Activated naive CD4-positive, alpha-beta T cell treated with anti-CD3 and anti-CD28 coated beads, Interleukin-2, amount 50 U/mL, for 72 hours (primary cell): Measurements from ENCODE around the gene TRNAU1AP. TPM values are rescaled to one million over a fixed set of nuclear protein-coding genes. Genes with fewer than 3 reads are reported as not detected.
"Not testable (repeated sequence)": the region's sequence is repeated elsewhere in the genome, so short reads cannot be mapped to it uniquely, and the experiment has no call there.

Source experiments
- ATAC-seq, 2 donors: fragments of 150-1000 bp; cut with Tn5 transposase; 2 replicates each; pipeline ENCODE4 v1.10.0; 2021; ENCODE audit warnings: mild to moderate bottlenecking in 2 of 2, moderate library complexity in 2 of 2
- DNase-seq, 2 donors: peaks; one replicate each; pipeline ENCODE4 v3.0.0; 2021 to 2022; ENCODE audit warnings: low spot score in 2 of 2
- H3K27ac Mint-ChIP-seq, 2 donors: one replicate each; pipeline ENCODE4 v1.8.0; 2022; ENCODE audit warnings: mild to moderate bottlenecking in 2 of 2, mixed read lengths in 2 of 2
- H3K36me3 Mint-ChIP-seq, 2 donors: one replicate each; pipeline ENCODE4 v1.8.0; 2022; ENCODE audit warnings: mixed read lengths in 2 of 2
- H3K9me3 Mint-ChIP-seq, 2 donors: one replicate each; pipeline ENCODE4 v1.8.0; 2022; ENCODE audit warnings: mixed read lengths in 2 of 2
- total RNA-seq, 2 donors: library from RNA; stranded (reverse); gene quantifications; one replicate each; pipeline ENCODE4 v1.2.3, GENCODE V29; 2022

The TRNAU1AP gene
- total RNA-seq, 2 donors from 2014 or later: 64.8 to 73.4 TPM

DNA sequence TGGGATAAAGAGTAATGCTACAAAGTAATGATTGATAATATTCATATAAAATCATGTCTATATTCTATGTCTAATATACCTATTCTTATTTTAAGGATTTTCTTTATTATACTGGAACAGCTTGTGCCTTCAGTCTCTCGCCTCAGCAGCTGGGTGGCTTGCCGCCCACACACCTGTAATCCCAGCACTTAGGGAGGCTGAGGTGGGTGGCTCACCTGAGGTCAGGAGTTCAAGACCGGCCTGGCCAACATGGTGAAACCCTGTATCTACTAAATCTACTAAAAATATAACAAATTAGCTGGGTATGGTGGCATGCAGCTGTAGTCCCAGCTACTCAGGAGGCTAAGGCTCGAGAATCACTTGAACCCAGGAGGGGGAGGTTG is 7.6 kb upstream of the TRNAU1AP start:
- Mint-ChIP-seq H3K9me3 (no peaks in the 10 kb centered on the region), H3K27ac (peak overlapping the region in 1 of 2 donors; percentile 60), H3K36me3 (no peaks in the 10 kb centered on the region)
- no peak for DNase-seq
- no peak for ATAC-seq

DNA sequence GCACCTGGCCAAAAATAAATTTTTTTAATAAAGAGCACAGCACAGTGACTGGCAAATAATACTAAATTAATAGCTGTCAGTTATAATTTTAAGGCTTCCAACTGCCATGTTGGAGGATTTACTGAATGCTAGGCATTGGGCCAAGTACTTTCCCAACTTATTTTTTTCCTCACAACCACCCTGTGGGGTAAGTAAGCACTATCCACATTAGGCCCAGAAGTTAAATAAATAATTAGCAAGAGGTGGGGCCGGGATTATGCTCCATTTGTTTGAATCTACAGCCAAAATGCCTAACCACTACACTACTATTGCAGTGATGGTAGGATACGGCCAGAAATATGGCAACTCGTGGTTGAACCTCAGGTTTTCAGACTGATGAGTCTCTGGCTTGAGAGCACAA is 4.6 kb upstream of the TRNAU1AP start:
- DNase-seq: no peak
- no peak overlapping the region for H3K27ac Mint-ChIP-seq
- peaks cover 6% of the 10 kb centered on the region in 2 donors for H3K36me3 Mint-ChIP-seq
- H3K9me3 Mint-ChIP-seq: no peaks in the 10 kb centered on the region
- ATAC-seq: no peak

DNA sequence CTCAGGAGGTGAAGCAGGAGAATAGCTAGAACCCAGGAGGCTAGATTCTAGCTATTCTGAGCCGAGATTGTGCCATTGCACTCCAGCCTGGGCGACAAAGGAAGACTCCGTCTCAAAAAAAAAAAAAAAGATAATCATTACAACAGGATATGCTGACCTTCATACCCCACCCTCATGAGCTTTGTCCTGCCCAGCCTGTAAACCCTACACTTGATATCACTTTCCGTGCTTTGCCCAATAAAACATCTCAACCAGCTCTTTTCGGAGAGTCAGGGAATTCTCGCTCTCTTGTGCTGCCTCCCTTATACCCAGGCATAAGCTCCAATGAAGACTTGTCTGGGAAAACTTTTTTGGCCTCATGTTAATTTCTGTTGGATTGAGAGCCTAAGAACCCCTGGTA is 1.5 kb upstream of the TRNAU1AP start:
- no peak overlapping the region for H3K27ac Mint-ChIP-seq
- no peak for ATAC-seq
- DNase-seq: no peak
- peaks cover 13 to 24% of the 10 kb centered on the region in 2 donors for H3K36me3 Mint-ChIP-seq
- H3K9me3 Mint-ChIP-seq: no peaks in the 10 kb centered on the region

DNA sequence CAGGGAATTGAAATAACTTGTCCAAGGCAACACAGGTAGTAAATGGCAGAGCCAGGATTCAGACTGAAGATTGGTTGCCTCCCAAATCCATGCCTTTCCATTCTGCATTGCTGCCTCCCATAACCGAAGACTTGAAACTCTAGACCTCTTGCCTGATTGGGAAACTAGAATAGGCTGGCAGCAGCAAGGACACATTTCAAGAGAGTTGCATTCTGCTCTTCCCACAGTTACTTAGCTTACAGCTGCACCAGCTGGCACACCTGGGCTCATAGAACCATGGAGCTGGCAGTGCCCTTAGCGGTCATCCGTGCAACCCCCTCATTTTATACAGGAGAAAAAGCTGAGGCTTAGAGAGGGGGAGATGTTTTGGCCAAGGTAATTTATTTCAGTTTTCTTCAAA is 8.0 kb downstream of the TRNAU1AP start:
- Mint-ChIP-seq H3K27ac (peak overlapping the region in 1 of 2 donors; percentile 69), H3K36me3 (peaks cover 4 to 9% of the 10 kb centered on the region in 2 donors), H3K9me3 (no peaks in the 10 kb centered on the region)
- ATAC-seq: no peak
- DNase-seq: no peak

DNA sequence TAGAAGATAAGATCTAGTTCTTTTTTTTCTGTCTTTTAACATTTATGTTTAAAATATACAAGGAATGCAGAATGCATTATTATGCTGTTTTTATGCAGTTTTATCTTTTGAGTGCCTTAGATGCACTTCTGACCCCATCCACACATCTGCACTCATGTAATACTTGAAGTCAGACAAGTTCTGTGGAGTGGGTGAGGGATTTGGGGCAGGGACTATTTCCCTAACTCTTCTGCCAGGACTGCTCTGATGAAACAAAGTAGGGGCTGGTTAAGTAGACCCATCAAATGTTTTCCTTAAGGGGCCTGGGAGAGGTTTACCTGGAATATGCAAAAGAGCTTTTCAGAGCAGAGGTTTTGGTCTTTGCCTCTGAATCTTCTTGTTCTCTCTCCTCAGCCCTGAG is 11.4 kb downstream of the TRNAU1AP start:
- no peaks in the 10 kb centered on the region for H3K9me3 Mint-ChIP-seq
- H3K27ac Mint-ChIP-seq: no peak overlapping the region
- DNase-seq: no peak
- H3K36me3 Mint-ChIP-seq: peaks cover 13 to 21% of the 10 kb centered on the region in 2 donors
- ATAC-seq: no peak

DNA sequence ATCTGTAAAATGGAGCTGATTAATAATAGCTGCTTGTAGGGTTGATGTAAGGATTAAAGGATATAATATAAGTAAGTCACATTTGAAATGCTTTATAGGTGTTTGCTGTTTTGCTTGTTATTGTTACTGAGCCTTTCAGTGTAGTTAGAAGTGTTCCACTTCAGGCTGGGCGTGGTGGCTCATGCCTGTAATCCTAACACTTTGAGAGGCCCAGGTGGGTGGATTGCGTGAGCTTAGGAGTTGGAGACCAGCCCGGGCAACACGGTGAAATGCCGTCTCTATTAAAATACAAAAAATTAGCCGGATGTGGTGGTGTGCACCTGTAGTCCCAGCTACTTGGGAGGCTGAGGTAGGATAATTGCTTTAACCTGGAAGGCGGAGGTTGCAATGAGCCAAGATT is 12.2 kb downstream of the TRNAU1AP start:
- Mint-ChIP-seq H3K36me3 (peaks cover 13 to 21% of the 10 kb centered on the region in 2 donors), H3K27ac (peak overlapping the region in 1 of 2 donors; percentile 77), H3K9me3 (no peaks in the 10 kb centered on the region)
- no peak for DNase-seq
- no peak for ATAC-seq

DNA sequence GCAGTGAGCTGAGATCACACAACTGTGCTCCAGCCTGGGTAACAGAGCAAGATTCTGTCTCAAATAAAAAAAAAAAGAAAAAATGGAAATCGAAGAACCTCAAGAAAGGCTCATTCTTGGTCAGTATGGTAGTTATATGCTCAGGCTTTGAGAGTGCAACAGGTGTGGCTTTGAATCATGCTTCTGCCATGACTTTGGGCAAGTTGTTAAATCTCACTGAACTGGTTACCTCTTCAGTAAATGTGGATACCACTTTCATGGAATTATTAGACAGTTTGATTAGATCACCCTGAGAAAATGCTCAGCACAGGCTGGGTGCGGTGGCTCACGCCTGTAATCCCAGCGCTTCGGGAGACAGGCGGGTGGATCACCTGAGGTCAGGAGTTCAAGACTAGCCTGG is 12.8 kb downstream of the TRNAU1AP start:
- Mint-ChIP-seq H3K36me3 (peaks cover 13 to 21% of the 10 kb centered on the region in 2 donors), H3K27ac (no peak overlapping the region), H3K9me3 (no peaks in the 10 kb centered on the region)
- DNase-seq (no peak), ATAC-seq (no peak)

DNA sequence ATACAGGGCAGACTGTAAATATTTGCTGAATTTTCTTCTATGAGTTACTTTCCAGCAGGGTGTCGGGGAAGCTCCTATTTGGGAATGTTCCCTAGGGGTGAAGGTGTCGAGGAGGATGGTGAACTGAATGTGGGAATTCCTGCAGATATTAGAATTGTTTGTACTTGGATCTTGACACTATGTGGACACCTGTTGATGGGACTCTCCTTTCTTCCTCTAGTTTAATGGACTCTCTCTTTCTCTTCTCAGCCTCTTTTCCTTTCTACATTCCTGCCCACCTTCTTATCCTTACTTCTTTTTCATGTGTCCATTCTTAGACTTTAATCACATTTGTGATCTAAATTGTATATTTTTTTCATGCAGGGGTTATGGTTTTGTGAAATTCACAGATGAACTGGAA is 14.0 kb downstream of the TRNAU1AP start:
- DNase-seq (no peak), ATAC-seq (no peak)
- H3K27ac Mint-ChIP-seq: no peak overlapping the region
- H3K36me3 Mint-ChIP-seq: peaks cover 9 to 25% of the 10 kb centered on the region in 2 donors
- no peaks in the 10 kb centered on the region for H3K9me3 Mint-ChIP-seq

DNA sequence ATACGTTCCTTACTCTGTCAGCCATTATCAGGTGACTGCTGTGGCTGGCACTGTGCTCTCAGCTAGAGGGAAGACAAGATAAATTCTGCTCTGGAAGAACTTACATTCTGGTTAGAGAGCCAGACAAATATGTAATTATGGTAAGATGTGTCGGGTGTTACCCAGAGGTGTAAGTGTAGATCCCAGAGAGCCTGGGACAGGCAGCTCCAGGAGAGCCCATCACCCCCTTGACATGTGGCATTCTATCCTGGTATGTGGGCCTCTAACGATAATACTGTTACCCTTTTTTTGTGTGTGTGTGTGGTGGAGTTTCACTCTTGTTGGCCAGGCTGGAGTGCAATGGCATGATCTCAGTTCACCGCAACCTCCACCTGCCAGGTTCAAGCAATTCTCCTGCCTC is 19.0 kb downstream of the TRNAU1AP start:
- DNase-seq (no peak), ATAC-seq (no peak)
- Mint-ChIP-seq H3K9me3 (no peaks in the 10 kb centered on the region), H3K36me3 (peaks cover 9 to 15% of the 10 kb centered on the region in 2 donors), H3K27ac (peak overlapping the region in 1 of 2 donors; percentile 72)

DNA sequence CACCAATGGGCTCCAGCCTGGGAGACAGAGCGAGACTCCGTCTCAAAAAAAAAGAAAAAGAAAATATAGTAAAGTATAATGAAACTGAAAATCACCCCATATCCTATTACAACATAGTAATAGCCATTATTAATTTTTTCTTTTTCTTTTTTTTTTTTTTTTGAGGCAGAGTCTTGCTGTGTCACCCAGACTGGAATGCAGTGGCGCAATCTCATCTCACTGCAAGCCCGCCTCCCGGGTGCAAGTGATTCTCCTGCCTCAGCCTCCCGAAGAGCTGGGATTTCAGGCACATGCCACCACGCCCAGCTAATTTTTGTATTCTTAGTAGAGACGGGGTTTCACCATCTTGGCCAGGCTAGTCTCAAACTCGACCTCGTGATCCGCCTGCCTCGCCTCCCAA is 20.0 kb downstream of the TRNAU1AP start:
- not testable (repeated sequence) for H3K9me3 Mint-ChIP-seq, DNase-seq, ATAC-seq, H3K27ac Mint-ChIP-seq
- peaks cover 8 to 15% of the 10 kb centered on the region in 2 donors for H3K36me3 Mint-ChIP-seq

DNA sequence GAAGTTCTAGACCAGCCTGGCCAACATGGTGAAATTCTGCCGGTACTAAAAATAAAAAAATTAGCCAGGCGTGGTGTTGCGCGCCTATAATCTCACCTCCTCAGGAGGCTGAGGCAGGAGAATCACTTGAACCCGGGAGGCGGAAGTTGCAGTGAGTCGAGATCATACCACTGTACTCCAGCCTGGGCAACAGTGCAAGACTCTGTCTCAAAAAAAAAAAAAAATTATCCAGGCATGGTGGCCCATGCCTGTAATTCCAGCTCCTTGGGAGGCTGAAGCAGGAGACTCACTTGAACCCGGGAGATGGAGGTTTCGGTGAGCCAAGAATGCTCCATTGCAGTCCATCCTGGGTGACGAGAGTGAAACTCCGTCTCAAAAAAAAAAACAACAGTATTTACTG is 20.7 kb downstream of the TRNAU1AP start:
- Mint-ChIP-seq H3K9me3 (no peaks in the 10 kb centered on the region), H3K36me3 (peaks cover 7 to 16% of the 10 kb centered on the region in 2 donors), H3K27ac (no peak overlapping the region)
- DNase-seq (no peak), ATAC-seq (no peak)

DNA sequence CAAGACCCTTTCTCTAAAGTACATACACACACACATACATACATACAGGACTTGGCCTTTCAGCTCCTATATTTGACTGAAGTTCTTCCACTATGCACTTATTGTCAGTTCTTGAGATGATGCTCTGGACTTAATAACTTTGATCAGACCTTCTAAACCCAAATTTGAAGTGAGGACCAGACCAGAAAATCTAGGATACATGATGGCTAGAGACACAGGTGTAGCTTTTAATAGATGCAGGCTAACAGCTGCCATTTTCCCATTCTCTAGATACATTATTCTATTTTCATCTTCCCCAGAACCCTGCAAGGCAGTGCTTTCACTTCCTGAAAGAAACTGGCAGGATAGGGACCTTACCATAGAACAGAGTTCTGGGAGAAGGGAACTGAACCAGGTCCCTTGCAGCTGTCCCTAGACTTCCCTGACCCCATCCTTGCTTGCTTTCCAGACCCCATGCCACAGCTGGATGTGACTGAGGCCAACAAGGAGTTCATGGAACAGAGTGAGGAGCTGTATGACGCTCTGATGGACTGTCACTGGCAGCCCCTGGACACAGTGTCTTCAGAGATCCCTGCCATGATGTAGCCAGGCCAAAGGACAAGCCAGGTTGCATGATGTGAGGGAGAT is 24.3 kb downstream of the TRNAU1AP start:
- DNase-seq (no peak), ATAC-seq (no peak)
- Mint-ChIP-seq H3K36me3 (peaks cover 36 to 40% of the 10 kb centered on the region in 2 donors), H3K9me3 (no peaks in the 10 kb centered on the region), H3K27ac (peak overlapping the region; percentile 64 to 96)

DNA sequence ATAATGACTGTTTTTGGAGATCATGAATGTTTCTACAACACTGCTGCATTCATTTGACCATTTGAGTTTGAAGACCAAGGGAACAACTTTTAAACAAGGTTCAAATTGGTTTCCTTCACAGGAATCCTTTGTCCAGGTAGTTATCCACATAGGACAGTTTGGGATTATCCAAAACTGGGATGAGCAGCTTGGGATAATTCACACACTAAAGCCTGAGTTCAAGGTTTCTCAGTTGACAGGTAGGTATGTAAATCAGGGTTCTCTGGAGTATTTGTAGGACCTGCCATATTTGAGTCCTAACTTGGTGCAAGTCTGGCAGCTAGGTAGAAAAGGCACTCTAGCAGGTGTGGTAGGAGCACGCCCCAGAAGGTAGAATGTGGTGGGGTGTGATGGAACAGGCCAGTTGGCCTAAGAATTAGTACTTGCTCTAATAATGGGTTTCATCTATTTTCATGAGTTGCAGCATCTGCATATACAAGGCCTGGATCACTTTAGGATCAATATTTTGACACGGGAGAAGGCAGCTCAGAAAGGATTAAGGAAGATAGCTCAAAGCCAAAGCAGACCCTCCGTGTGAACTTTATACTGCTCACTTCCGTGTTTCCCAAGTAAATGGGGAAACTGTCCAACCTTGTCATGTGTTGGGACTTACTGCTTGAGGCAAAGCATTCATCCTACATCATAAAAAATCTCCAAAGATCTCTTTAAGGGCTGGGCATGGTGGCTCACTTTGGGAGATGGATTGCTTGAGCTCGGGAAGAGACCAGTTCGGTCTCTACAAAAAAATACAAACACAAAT is 25.1 kb downstream of the TRNAU1AP start:
- DNase-seq (no peak), ATAC-seq (no peak)
- no peaks in the 10 kb centered on the region for H3K9me3 Mint-ChIP-seq
- H3K36me3 Mint-ChIP-seq: peaks cover 36 to 42% of the 10 kb centered on the region in 2 donors
- H3K27ac Mint-ChIP-seq: peak overlapping the region; percentile 64 to 96

DNA sequence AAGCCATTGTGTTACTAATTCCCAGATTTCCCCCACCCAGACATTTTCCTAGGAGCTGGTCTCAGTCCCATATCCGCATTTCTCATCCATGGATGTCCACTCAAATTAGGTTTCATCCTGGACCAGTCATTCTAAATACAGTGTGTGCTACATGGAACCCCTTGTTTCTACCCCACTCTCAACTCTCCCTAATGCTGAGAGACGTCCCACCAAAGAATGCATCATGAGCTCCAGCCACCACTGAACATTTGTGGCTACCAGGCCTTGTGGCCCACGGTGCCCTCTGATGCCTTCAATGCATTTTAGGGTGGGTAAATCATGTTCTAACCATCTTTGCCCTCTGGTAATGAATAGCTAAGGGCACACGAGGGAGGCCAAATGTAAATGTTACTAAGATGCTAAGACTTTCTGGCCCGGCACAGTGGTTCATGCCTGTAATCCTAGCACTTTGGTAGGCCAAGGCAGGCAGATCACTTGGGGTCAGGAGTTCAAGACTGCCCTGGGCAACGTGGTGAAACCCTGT is 25.9 kb downstream of the TRNAU1AP start:
- peak overlapping the region; percentile 95 to 96 for H3K27ac Mint-ChIP-seq
- ATAC-seq: no peak
- H3K9me3 Mint-ChIP-seq: no peaks in the 10 kb centered on the region
- DNase-seq: no peak
- H3K36me3 Mint-ChIP-seq: peaks cover 36 to 42% of the 10 kb centered on the region in 2 donors

DNA sequence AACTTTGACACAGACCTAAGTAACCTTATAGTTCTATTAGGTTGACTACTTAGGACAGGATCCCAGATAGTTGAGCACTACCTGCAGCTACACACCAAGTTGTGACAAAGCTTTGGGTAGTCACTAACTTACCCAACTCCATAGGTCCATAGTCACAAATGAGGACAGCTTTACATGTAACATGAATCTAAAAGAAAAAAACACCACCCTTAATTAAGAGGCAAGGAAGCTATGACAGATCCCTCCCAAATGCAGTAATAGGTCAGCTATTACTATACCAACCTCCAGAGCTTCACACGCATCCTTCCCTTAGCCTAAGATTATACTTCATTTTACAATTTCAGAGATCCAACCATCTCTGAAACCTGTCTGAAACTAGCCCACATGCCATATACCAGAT is 26.5 kb downstream of the TRNAU1AP start:
- ATAC-seq (no peak), DNase-seq (no peak)
- no peaks in the 10 kb centered on the region for H3K9me3 Mint-ChIP-seq
- H3K36me3 Mint-ChIP-seq: peaks cover 36 to 42% of the 10 kb centered on the region in 2 donors
- H3K27ac Mint-ChIP-seq: peak overlapping the region; percentile 95 to 96

DNA sequence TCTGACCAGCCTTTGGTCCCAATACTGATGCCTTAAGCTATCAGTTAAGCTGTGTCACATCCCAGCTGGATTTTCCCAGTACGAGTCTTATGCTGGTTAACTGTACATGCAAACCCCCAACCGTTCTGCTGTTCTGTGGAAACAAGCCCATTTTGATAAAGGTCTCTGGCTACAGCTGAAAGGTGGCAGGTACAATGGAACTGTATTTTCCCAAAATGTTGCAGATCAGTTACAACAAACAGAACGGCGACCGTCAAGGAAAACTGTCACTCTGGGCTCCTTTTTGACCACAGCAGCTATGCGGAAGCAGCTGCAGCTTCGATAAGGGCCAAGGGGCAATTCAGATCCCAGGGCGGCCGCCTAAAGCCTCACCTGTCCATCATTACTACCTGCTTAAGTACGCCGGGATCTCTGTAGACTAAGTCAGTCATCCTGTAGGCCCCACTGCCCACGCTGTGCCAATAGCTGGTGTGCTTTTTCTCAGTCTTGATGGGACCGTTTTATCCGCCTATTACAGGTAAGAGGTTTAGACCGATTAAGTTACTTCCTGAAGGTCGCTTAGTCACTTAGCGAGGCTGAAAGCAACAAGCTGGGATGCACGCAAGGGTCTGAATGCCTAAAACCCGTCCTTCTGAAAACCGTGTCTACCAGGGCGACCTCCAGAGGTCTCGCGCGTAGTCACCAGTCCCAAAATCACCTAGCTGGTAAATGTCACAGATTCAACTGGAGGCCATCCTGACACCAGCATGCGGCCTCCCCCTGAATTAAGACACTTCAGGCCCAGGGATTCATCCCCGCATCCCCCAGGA is 28.0 kb downstream of the TRNAU1AP start:
- H3K9me3 Mint-ChIP-seq: no peaks in the 10 kb centered on the region
- peaks cover 36 to 42% of the 10 kb centered on the region in 2 donors for H3K36me3 Mint-ChIP-seq
- DNase-seq (peak in 1 of 2 donors; percentile 73), ATAC-seq (peak in 1 of 2 donors; percentile 73)
- H3K27ac Mint-ChIP-seq: peak overlapping the region; percentile 95 to 96
